ENCODE results near the gene GALNT7. TPM values are rescaled to one million over a fixed set of nuclear protein-coding genes. Genes with fewer than 3 reads are reported as not detected.

GALNT7 gene
- total and polyA plus RNA-seq, 5 experiments from 2014 or later: 5.6 to 18.7 (median 8.6) TPM

DNA sequence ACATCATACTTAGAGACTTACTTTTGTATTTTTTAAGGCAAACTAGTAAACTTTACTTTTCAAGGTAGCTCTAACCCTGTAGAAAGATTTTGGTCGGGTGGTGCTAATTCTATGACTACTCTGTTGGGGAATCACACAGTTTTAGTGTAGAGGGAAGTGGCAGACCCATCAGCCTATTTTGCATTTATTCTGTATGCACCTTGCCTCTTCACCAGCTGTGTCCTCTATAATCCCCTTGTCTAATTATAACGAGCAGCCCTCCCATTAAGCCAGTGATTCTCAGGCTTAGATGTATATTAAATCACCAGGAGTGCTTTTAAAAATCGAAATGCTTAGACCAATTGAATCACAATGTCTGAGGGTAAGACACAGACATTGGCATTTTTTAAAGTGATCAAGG lies 78.1 kb downstream of the GALNT7 start:
- POLR2A ChIA-PET: no interaction called here
- H3K4me3 Mint-ChIP-seq: no peak overlapping the region
- DNase-seq: no peak
- H3K27me3 Mint-ChIP-seq: no peaks in the 10 kb centered on the region
- ATAC-seq: no peak
- peaks cover 0 to 22% (median 11%) of the 10 kb centered on the region in 3 donors for H3K36me3 Mint-ChIP-seq
- H3K4me1 Mint-ChIP-seq: peaks cover 20 to 53% (median 34%) of the 10 kb centered on the region in 4 donors
- no peaks in the 10 kb centered on the region for H3K9me3 Mint-ChIP-seq
- H3K27ac Mint-ChIP-seq: no peak overlapping the region

DNA sequence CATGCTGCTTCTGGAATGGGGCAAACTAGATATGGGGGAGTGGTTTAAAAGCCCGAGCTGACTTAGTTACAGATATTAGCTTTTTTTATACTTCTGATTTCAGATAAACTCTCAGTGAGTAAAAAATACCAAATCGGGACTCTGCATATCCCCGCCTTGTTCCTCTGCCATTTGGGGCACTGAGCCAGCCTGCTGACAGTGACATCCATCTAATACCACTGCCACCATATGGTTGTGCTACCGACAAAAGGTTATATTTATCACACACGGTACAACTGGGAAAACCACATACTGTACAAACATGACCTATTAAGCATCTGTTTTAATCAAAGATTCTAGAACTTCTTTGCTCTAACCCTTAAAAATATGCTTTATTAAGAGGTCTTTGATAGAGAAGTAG lies 78.7 kb downstream of the GALNT7 start:
- H3K36me3 Mint-ChIP-seq: peaks cover 0 to 22% (median 11%) of the 10 kb centered on the region in 3 donors
- H3K4me3 Mint-ChIP-seq: no peak overlapping the region
- peaks cover 20 to 48% (median 32%) of the 10 kb centered on the region in 4 donors for H3K4me1 Mint-ChIP-seq
- DNase-seq: no peak
- no peaks in the 10 kb centered on the region for H3K27me3 Mint-ChIP-seq
- H3K9me3 Mint-ChIP-seq: no peaks in the 10 kb centered on the region
- ATAC-seq: no peak
- H3K27ac Mint-ChIP-seq: no peak overlapping the region
- POLR2A ChIA-PET: no interaction called here

DNA sequence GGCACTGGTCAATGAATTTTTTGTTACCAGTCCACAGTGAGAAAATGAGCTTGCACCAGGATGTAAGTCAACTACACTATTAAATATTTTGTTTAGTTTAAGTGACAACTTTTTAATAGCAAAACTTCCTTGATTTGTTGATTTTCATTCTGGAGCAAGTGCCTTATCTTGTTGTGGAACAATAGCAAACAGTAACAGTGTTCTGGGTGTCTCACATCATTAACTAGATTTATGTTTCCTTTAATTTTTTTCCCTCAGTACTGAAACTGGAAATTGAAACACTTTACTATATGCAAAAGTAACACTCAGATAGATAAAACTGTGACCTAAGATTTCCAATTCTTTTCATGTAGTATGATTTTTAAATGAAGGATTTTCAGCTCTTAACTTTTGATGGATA lies 80.1 kb downstream of the GALNT7 start:
- Mint-ChIP-seq H3K4me1 (peaks cover 19 to 44% (median 30%) of the 10 kb centered on the region in 4 donors), H3K36me3 (peaks cover 0 to 25% (median 11%) of the 10 kb centered on the region in 3 donors), H3K27ac (no peak overlapping the region), H3K27me3 (no peaks in the 10 kb centered on the region), H3K9me3 (no peaks in the 10 kb centered on the region), H3K4me3 (no peak overlapping the region)
- no peak for DNase-seq
- no peak for ATAC-seq
- POLR2A ChIA-PET: no interaction called here

DNA sequence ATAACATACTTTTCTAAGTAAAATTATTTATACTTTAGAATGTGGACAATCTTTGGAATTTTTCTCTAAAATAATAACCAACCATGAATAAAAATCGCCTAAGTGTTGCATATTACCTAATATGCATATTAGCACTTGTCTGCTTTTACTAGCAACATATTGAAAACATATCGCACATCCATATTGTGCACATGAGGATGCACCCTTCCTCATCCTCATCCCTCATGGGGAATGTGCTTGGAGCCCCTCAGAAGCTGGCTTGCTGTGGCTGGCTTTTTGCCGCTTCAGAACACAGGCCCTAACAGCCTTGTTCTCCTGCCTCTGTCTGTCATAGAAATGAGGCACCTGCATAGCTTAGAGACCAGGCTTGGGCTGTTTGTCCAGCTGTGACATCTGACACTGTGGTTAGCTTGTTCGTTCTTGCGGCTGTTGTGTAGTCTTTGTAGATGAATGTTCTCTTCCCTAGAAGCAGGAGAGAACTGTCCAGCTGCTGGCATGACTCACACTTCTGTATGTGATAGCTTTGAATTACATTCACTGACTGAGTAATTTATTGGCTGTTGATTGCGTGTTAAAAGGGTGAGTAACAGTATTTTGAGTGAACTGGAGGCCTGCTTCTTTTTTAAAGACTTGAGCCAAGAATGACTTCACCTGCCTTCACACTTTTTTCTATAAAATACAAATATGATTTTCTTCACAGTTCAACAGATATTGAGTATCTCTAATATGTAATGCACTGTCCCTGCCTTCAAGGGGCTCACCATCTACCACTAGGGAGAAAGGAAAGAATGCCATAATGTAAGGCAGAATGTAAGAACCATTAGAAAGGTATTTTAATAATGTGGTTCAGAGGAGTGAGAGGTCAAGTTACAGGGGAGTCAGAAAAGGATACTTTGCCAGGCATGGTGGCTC lies 83.7 kb downstream of the GALNT7 start:
- DNase-seq: no peak
- peaks cover 0 to 25% (median 11%) of the 10 kb centered on the region in 3 donors for H3K36me3 Mint-ChIP-seq
- no peak for ATAC-seq
- no peaks in the 10 kb centered on the region for H3K27me3 Mint-ChIP-seq
- H3K4me3 Mint-ChIP-seq: no peak overlapping the region
- peak overlapping the region in 2 of 10 donors; percentile 18 to 45 for H3K27ac Mint-ChIP-seq
- no peaks in the 10 kb centered on the region for H3K9me3 Mint-ChIP-seq
- peaks cover 15 to 26% (median 19%) of the 10 kb centered on the region in 4 donors for H3K4me1 Mint-ChIP-seq
- POLR2A ChIA-PET: no interaction called here

DNA sequence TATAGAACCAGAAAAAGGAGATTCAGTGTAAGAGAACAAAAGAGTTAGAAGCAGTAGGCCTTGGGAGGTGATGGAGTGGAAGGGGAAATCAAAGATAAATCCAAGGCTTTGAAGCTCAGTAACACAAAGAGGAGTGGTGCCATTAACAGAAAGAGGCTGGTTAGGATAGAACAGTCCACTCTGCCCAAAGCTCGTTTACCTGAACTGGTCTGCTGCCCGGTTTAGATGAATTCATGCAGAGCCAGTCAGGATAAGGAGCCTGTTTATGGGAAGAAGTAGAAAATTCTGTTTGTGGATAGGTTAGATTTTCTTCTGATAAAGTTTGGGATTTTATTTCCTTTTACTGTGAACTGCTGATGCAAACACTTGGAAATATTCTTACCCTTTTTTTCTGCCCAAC lies 85.0 kb downstream of the GALNT7 start:
- no peak for ATAC-seq
- DNase-seq: no peak
- Mint-ChIP-seq H3K4me3 (no peak overlapping the region), H3K27me3 (no peaks in the 10 kb centered on the region), H3K36me3 (peaks cover 0 to 16% (median 4%) of the 10 kb centered on the region in 3 donors), H3K9me3 (no peaks in the 10 kb centered on the region), H3K4me1 (peaks cover 12 to 37% (median 20%) of the 10 kb centered on the region in 4 donors), H3K27ac (peak overlapping the region in 2 of 10 donors; percentile 18 to 47)
- POLR2A ChIA-PET: no interaction called here

DNA sequence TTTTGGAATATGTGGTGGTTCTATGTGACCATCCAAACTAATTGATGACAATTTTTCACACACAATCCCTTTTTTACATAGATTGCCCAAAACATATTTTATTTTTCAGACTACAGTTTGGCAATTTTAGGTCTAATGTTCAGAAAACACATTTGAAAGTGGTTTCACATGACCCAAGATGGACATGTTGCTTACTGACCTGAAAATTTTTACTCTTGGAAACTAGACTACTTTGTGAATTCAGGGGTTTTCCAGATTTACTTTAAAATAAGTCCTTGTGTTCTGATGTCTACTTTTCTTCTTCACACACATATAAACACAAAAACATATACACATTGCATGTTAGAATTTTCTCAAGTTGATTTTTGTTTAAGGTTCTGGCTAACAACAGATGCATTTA lies 86.0 kb downstream of the GALNT7 start:
- peaks cover 0 to 12% (median 0%) of the 10 kb centered on the region in 3 donors for H3K36me3 Mint-ChIP-seq
- no peaks in the 10 kb centered on the region for H3K27me3 Mint-ChIP-seq
- peaks cover 8 to 37% (median 18%) of the 10 kb centered on the region in 4 donors for H3K4me1 Mint-ChIP-seq
- no peak overlapping the region for H3K27ac Mint-ChIP-seq
- ATAC-seq (no peak), DNase-seq (no peak)
- POLR2A ChIA-PET: no interaction called here
- no peak overlapping the region for H3K4me3 Mint-ChIP-seq
- H3K9me3 Mint-ChIP-seq: no peaks in the 10 kb centered on the region

DNA sequence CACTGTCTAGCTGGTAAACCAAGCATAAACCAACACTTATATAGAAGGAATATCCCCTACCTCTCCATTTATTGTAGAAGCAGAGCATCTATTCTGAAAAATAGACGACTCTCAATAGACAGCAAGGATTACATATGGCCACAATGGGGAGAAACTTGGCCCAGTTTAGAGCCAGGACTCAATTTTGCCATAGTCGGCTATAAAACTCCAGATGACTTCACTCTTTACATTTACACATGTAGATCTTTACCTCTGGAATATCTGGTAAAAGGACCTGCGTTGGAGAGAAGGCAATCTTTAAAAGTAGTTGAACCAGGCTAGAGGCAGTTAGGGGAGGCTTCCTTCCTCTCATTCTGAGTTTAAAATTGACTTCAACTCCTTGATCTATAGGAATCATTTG lies 88.2 kb downstream of the GALNT7 start:
- POLR2A ChIA-PET: interaction anchor here (1.3 kb wide), 1 partner anchor 243 kb away, joined by 3 read pairs; no protein-coding TSS in a partner anchor
- Mint-ChIP-seq H3K27ac (peak overlapping the region in 1 of 10 donors; percentile 60), H3K4me1 (peaks cover 5 to 24% (median 12%) of the 10 kb centered on the region in 4 donors), H3K4me3 (no peak overlapping the region), H3K9me3 (no peaks in the 10 kb centered on the region), H3K36me3 (peaks cover 0 to 6% (median 0%) of the 10 kb centered on the region in 3 donors), H3K27me3 (no peaks in the 10 kb centered on the region)
- no peak for ATAC-seq
- no peak for DNase-seq

DNA sequence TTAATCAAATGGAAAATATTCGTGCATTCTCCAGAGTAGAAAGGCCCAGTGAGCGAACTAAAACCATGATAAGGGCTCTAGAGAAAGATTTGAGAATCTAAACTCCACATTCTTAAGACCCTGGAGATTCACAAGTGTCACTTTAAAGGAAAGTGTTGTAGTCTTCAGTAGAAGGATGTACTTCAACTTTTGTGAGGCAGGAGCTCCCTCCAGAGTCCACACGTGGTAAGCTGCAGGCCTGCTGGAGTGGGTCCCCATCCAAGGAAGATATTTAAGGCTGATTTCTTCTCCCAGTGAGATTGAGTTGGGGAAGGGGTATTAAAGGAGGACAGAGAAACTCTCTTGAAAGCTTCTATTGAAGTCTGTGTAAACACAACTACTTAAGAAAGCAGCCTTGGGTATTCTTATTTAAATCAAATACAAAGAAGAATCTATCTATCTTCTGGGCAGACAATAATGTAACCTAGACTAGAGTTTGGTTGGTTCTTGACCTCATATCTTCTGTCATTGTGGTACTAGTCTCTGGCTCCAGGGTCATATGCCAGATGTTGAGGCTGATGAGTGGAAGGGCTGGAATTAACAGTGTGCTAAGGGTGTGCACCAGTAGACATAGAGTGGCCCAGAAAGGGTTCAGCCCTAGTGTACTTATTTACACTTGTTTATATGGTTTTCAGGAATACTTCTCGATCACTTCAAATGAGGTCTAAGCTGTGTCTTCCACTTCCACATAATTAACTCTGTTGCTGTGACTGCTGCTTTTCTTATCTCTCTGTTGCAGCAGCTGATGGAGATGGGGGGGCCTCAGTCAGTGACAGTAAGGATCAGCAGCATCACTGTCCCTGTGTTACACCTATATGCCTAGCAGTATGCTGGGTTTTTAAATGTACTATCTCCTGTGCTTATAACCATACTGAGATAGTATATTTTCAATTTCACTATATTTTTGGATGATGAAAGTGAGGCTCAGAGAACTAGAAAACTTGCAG lies 89.4 kb downstream of the GALNT7 start:
- Mint-ChIP-seq H3K27me3 (no peaks in the 10 kb centered on the region), H3K4me1 (peaks cover 5 to 17% (median 12%) of the 10 kb centered on the region in 4 donors), H3K36me3 (peaks cover 0 to 6% (median 0%) of the 10 kb centered on the region in 3 donors), H3K4me3 (no peak overlapping the region), H3K9me3 (no peaks in the 10 kb centered on the region), H3K27ac (peak overlapping the region in 2 of 10 donors; percentile 5 to 41)
- peak; percentile 72 to 77 for ATAC-seq
- DNase-seq: peak; percentile 6 to 77 (median 47)
- POLR2A ChIA-PET: no interaction called here

DNA sequence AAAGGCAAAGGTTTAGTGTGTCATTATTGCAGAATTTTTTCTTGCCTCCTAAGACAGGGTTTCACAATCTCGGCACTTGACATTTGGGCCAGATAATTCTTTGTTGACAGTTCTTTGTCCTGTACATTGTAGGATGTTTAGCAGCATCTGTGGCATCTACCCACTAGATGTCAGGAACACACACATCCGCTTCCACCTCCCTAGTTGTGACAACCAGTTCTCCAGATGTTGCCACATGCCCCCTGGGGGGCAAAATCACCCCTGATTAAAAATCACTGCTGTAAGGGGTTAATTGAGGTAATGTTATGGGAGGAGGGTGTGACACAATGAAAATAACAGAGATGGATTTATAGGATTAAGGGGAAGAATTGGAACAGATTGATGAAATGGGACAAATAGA lies 90.3 kb downstream of the GALNT7 start:
- ATAC-seq: no peak
- Mint-ChIP-seq H3K27ac (no peak overlapping the region), H3K27me3 (no peaks in the 10 kb centered on the region), H3K9me3 (no peaks in the 10 kb centered on the region), H3K4me3 (no peak overlapping the region), H3K36me3 (peaks cover 0 to 3% (median 0%) of the 10 kb centered on the region in 3 donors), H3K4me1 (peaks cover 4 to 18% (median 8%) of the 10 kb centered on the region in 4 donors)
- no peak for DNase-seq
- POLR2A ChIA-PET: no interaction called here

DNA sequence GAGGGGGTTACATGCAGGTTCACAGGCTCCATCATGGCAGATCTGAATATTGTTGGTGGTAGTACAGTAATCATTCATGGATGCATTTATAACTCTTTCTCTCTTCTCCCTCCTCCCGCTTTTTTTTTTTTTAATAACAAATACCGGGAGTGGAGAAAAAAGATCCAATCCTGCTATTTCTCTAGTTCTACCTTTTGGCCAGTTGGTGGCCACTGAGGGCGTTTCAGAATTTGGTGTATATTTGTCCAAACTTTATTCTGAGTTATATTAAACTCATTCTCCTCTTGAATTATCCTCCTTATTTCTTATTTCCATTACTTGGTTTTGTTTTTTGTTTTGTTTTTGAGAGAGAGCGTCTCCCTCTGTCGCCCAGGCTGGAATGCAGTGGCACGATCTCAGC lies 90.7 kb downstream of the GALNT7 start:
- DNase-seq: no peak
- peaks cover 0 to 3% (median 0%) of the 10 kb centered on the region in 3 donors for H3K36me3 Mint-ChIP-seq
- no peak for ATAC-seq
- H3K4me1 Mint-ChIP-seq: peaks cover 5 to 22% (median 13%) of the 10 kb centered on the region in 4 donors
- H3K9me3 Mint-ChIP-seq: no peaks in the 10 kb centered on the region
- H3K27ac Mint-ChIP-seq: no peak overlapping the region
- POLR2A ChIA-PET: no interaction called here
- H3K27me3 Mint-ChIP-seq: no peaks in the 10 kb centered on the region
- H3K4me3 Mint-ChIP-seq: no peak overlapping the region

DNA sequence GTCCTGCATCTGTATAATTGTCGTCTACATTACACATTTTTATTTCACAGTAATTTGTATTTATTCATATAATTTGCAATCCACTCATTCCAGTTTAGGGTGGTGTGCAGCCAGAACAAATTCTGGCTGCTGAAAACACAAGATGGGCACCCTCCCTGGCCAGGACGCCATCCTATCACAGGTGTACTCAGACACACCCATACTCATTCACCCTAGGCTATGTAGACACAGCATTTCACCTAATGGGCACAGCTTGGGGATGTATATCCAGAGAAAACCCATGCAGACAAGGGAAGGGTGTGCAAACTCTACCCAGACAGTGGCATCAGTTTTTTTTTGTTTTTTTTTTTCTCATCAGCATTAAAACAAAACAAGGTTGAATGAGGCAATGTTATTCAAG lies 92.4 kb downstream of the GALNT7 start:
- Mint-ChIP-seq H3K4me1 (peaks cover 14 to 33% (median 28%) of the 10 kb centered on the region in 4 donors), H3K27me3 (no peaks in the 10 kb centered on the region), H3K4me3 (peak overlapping the region in 1 of 10 donors; percentile 20), H3K36me3 (peaks cover 0 to 3% (median 0%) of the 10 kb centered on the region in 3 donors), H3K9me3 (no peaks in the 10 kb centered on the region), H3K27ac (peak overlapping the region in 2 of 10 donors; percentile 15 to 56)
- DNase-seq (no peak), ATAC-seq (no peak)
- POLR2A ChIA-PET: no interaction called here

DNA sequence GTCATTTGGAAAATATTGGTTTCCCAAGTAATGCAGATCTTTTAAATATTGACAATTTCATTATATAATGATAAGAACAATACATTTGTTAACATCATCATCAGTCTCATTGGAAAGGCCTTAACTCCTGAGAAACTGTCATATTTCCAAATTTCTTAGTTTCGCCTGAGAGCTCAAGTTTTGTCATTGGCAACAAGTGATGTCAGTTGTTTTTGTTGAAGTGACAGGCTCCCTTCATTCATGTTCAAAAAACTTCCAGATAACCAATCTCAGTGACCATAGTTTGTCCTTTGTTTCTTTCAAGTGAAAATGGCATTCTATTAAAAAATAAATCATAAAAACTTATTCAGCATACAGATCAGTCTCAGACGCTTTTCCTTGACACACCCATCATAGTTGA lies 93.8 kb downstream of the GALNT7 start:
- ATAC-seq: no peak
- DNase-seq: no peak
- peaks cover 0 to 3% (median 0%) of the 10 kb centered on the region in 3 donors for H3K36me3 Mint-ChIP-seq
- H3K27me3 Mint-ChIP-seq: no peaks in the 10 kb centered on the region
- H3K9me3 Mint-ChIP-seq: no peaks in the 10 kb centered on the region
- H3K4me3 Mint-ChIP-seq: no peak overlapping the region
- POLR2A ChIA-PET: no interaction called here
- peaks cover 12 to 44% (median 31%) of the 10 kb centered on the region in 4 donors for H3K4me1 Mint-ChIP-seq
- no peak overlapping the region for H3K27ac Mint-ChIP-seq
